A549 (cell line): ENCODE data around the gene SLC30A1. TPM values are rescaled to one million over a fixed set of nuclear protein-coding genes. Genes with fewer than 3 reads are reported as not detected.

ENCODE experiments used
- ATAC-seq, 2 experiments: fragments of 200-7000 bp in 1 of 2; fragments of >200 bp in 1 of 2; cut with Nextera tagmentation in 1 of 2; cut with Tn5 transposase in 1 of 2; 3 replicates each; pipeline versions ENCODE4 v1.8.0 to v1.9.1; 2018 to 2020; ENCODE audit warnings: mild to moderate bottlenecking in 1 of 2, moderate library complexity in 1 of 2
- CTCF ChIA-PET: fragments of 300-600 bp; sonication (Branson Sonifier 250); formaldehyde crosslinking; extraction: SDS; loops from one replicate; lab custom pipeline; 2021; ENCODE audit warnings: antibody characterized with exemption, inconsistent platforms; lab: Yijun Ruan, JAX
- POLR2A ChIA-PET: fragments of 350-600 bp; formaldehyde crosslinking; extraction: SDS; loops from one replicate; lab custom pipeline; 2021; ENCODE audit warnings: antibody characterized with exemption, inconsistent platforms; lab: Yijun Ruan, JAX
- DNase-seq, 2 experiments: peaks; one replicate each; pipeline versions ENCODE4 v3.0.0 to v3.0.0-alpha.2; 2011 to 2016; ENCODE audit warnings: low read depth in 1 of 2, low spot score in 1 of 2
- FAIRE-seq: peaks from 2 replicates; lab custom pipeline; 2011; peaks lifted over from hg19 to GRCh38; lab: Jason Lieb, UNC
- H3K27ac ChIP-seq, 2 experiments: fragments of >200 bp; sonication (Bioruptor Twin); formaldehyde crosslinking; 3 replicates each; pipeline ENCODE4 v1.5.1; 2016 to 2017
- H3K4me1 ChIP-seq: fragments of >200 bp; sonication (Bioruptor Twin); formaldehyde crosslinking; 3 replicates; pipeline ENCODE4 v1.6.1; 2016
- H3K4me2 ChIP-seq: fragments of >200 bp; sonication (Bioruptor Twin); formaldehyde crosslinking; 3 replicates; pipeline ENCODE4 v1.6.1; 2016
- H3K4me3 ChIP-seq: fragments of >200 bp; sonication (Bioruptor Twin); formaldehyde crosslinking; 3 replicates; pipeline ENCODE4 v1.5.1; 2016
- H3K9me3 ChIP-seq: fragments of >200 bp; sonication (Bioruptor Twin); formaldehyde crosslinking; 3 replicates; pipeline ENCODE4 v1.6.1; 2016
- CBX8 ChIP-seq: fragments of 200-600 bp; sonication (generic); IDR thresholded peaks from 2 replicates; pipeline ENCODE4 v1.6.1; 2016
- CEBPB ChIP-seq, 2 experiments: fragments of >200 bp in 1 of 2; sonication (Bioruptor Twin) in 1 of 2; formaldehyde crosslinking in 1 of 2; IDR thresholded peaks; 2 replicates each; pipeline ENCODE4 v1.6.1; 2012 to 2016
- ELK1 ChIP-seq: fragments of 150-350 bp; IDR thresholded peaks from 2 replicates; pipeline ENCODE4 v1.6.1; 2014; ENCODE audit warnings: low read depth, mild to moderate bottlenecking, low read length
- FOSB ChIP-seq: fragments of 250-450 bp; sonication (Bioruptor Pico); IDR thresholded peaks from 2 replicates; pipeline ENCODE4 v1.5.0; 2020; ENCODE audit warnings: mild to moderate bottlenecking, moderate library complexity
- FOSL2 ChIP-seq, 2 experiments: fragments of 450-650 bp in 1 of 2; fragments of >200 bp in 1 of 2; sonication (Bioruptor Twin) in 1 of 2; formaldehyde crosslinking; IDR thresholded peaks; 2 replicates each; pipeline versions ENCODE4 v1.5.0 to v1.6.1; 2016 to 2020; ENCODE audit warnings: mild to moderate bottlenecking in 1 of 2, moderate library complexity in 1 of 2
- GATA3 ChIP-seq: IDR thresholded peaks from 2 replicates; pipeline ENCODE4 v1.6.1; 2012; ENCODE audit warnings: borderline replicate concordance
- HOXB13 ChIP-seq: fragments of 250-450 bp; sonication (Bioruptor Pico); IDR thresholded peaks from 2 replicates; pipeline ENCODE4 v1.5.0; 2020; ENCODE audit warnings: low read depth, mild to moderate bottlenecking, moderate library complexity
- HOXB5 ChIP-seq: fragments of 250-450 bp; sonication (Bioruptor Pico); IDR thresholded peaks from 2 replicates; pipeline ENCODE4 v1.5.0; 2020; ENCODE audit warnings: mild to moderate bottlenecking, moderate library complexity
- MAFK ChIP-seq: fragments of 450-650 bp; IDR thresholded peaks from 2 replicates; pipeline ENCODE4 v1.6.1; 2014; ENCODE audit not compliant: partially characterized antibody
- MYC ChIP-seq: IDR thresholded peaks from 2 replicates; pipeline ENCODE4 v1.6.1; 2012; ENCODE audit warnings: mild to moderate bottlenecking, inconsistent platforms, low read length, improper control_type of control experiment, borderline replicate concordance
- RAD21 ChIP-seq, 2 experiments: fragments of >200 bp in 1 of 2; sonication (Bioruptor Twin) in 1 of 2; formaldehyde crosslinking in 1 of 2; IDR thresholded peaks in 1 of 2; conservative IDR thresholded peaks in 1 of 2; 2 replicates in 1 of 2; 3 replicates in 1 of 2; pipeline ENCODE4 v1.6.1; 2012 to 2018; ENCODE audit warnings: inconsistent platforms in 1 of 2
- RARB ChIP-seq: fragments of 250-450 bp; sonication (Bioruptor Pico); IDR thresholded peaks from 2 replicates; pipeline ENCODE4 v1.8.0; 2021; ENCODE audit warnings: mild to moderate bottlenecking, moderate library complexity
- RFX5 ChIP-seq: fragments of 450-650 bp; IDR thresholded peaks from 2 replicates; pipeline ENCODE4 v1.7.1; 2014; ENCODE audit warnings: antibody characterized with exemption, mild to moderate bottlenecking, moderate library complexity
- SMC3 ChIP-seq: fragments of >200 bp; sonication (Bioruptor Twin); formaldehyde crosslinking; IDR thresholded peaks from 3 replicates; pipeline ENCODE4 v1.6.1; 2018; ENCODE audit warnings: inconsistent platforms
- ZC3H11A ChIP-seq: fragments of 450-650 bp; IDR thresholded peaks from 2 replicates; pipeline ENCODE4 v1.6.1; 2014; ENCODE audit warnings: antibody characterized with exemption, mild to moderate bottlenecking
- ZNF302 ChIP-seq: fragments of 250-450 bp; sonication (Bioruptor Pico); IDR thresholded peaks from 2 replicates; pipeline ENCODE4 v1.9.0; 2021; ENCODE audit warnings: inconsistent platforms, mild to moderate bottlenecking, moderate library complexity
- WGBS: methylation state at CpG from one replicate; pipeline ENCODE4 v1.1.6; 2017; ENCODE audit errors: missing lambda C conversion rate; 5-methylcytosine and 5-hydroxymethylcytosine counted together
- polyA plus RNA-seq, 4 experiments: library from polyadenylated mRNA; depleted of rRNA in 3 of 4; stranded (reverse); fragments of >200 nt; fragmentation: RNase III in 1 of 4; extraction: RNeasy Plus Mini Kit Qiagen cat#74134 plus additional on column Dnase treatment in 1 of 4; gene quantifications; 2 replicates in 3 of 4; 3 replicates in 1 of 4; pipeline ENCODE4 v1.2.3, GENCODE V29; 2011 to 2017
- TF ChIP-seq, protein P1 (sequence below): fragments of >200 bp; sonication (Bioruptor Twin); formaldehyde crosslinking; IDR thresholded peaks from 3 replicates; pipeline ENCODE4 v1.6.1; 2016
- TF ChIP-seq, protein P2 (sequence below): IDR thresholded peaks from 2 replicates; pipeline ENCODE4 v1.6.1; 2012
- TF ChIP-seq, protein P3 (sequence below): fragments of >200 bp; sonication (Bioruptor Twin); formaldehyde crosslinking; IDR thresholded peaks from 3 replicates; pipeline ENCODE4 v1.5.1; 2016
- TF ChIP-seq, protein P4 (sequence below): fragments of >200 bp; sonication (Bioruptor Twin); formaldehyde crosslinking; IDR thresholded peaks from 2 replicates; pipeline ENCODE4 v1.6.1; 2016

The SLC30A1 gene
- polyA plus RNA-seq, 2 of the 4 experiments (the other 2 are of a cell fraction) = 20.6 to 27.0 TPM

- DNase-seq = no peak
- whole genome bisulfite sequencing = 95% methylated on average over 1 of the region's 1 CpG
- Histone ChIP-seq H3K9me3 (no peaks in the 10 kb centered on the region), H3K4me1 (peaks cover 18% of the 10 kb centered on the region), H3K27ac (no peak overlapping the region), H3K4me3 (no peak overlapping the region), H3K4me2 (peak overlapping the region; percentile 5; the same call in 2 of the 3 replicates)
- peak; percentile 27 for TF ChIP-seq MAFK
- no peak for TF ChIP-seq ELK1
- ChIA-PET CTCF (interaction anchor here (1.0 to 1.9 kb wide), 5 partner anchors 7 to 52 kb away, joined by 3 to 5 read pairs (median 4); no protein-coding TSS in a partner anchor), POLR2A (no interaction called here)
- ATAC-seq = no peak
- FAIRE-seq = no peak
Measured at GRCh38 chr1:211603713-211604112, 24.8 kb upstream of the SLC30A1 start.

DNA sequence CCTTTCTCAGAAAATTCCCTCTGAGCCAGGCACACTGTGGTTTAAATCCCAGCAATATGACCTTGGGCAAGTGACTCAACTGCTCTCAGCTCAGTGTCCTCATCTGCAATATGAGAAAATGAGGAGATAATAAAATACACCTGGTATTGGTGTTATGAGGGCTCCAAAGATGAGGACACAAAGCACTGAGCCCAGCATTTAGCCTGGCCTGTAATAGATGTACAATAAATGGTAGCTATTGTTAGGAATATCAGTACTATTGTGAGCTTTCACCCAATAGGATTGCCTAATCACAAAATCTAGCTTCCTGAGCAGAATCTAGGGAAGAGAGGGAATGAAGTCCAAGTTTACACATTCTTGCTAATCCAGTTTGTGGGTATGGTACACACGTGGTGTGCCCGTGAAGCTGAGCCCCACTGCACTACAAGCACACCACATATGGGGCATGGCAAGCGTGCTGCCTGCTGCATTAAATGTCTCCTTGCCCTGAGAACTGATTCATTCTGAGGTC is 24.3 kb upstream of the SLC30A1 start:
- CTCF ChIA-PET = interaction anchor here (0.8 to 1.9 kb wide), 5 partner anchors 8 to 52 kb away, joined by 3 to 5 read pairs (median 4); no protein-coding TSS in a partner anchor
- WGBS = 72% methylated on average over 3 of the region's 3 CpGs
- FAIRE-seq (no peak), ATAC-seq (no peak), DNase-seq (no peak)
- POLR2A ChIA-PET = interaction anchor here (0.9 kb wide), 1 partner anchor 221 kb away, joined by 4 read pairs; no protein-coding TSS in a partner anchor
- TF ChIP-seq CEBPB (IDR thresholded peaks at IDR 0.05) (0 out of 4 replicates have a peak, but pooled peaks of 1 of the 2 experiments have one; percentile 21), GATA3 (no peak)
- no peak overlapping the region for H3K4me3 ChIP-seq
- H3K27ac ChIP-seq = no peak overlapping the region
- no peaks in the 10 kb centered on the region for H3K9me3 ChIP-seq
- peaks cover 18% of the 10 kb centered on the region for H3K4me1 ChIP-seq
- peak overlapping the region; percentile 5; the same call in 2 of the 3 replicates for H3K4me2 ChIP-seq

DNA sequence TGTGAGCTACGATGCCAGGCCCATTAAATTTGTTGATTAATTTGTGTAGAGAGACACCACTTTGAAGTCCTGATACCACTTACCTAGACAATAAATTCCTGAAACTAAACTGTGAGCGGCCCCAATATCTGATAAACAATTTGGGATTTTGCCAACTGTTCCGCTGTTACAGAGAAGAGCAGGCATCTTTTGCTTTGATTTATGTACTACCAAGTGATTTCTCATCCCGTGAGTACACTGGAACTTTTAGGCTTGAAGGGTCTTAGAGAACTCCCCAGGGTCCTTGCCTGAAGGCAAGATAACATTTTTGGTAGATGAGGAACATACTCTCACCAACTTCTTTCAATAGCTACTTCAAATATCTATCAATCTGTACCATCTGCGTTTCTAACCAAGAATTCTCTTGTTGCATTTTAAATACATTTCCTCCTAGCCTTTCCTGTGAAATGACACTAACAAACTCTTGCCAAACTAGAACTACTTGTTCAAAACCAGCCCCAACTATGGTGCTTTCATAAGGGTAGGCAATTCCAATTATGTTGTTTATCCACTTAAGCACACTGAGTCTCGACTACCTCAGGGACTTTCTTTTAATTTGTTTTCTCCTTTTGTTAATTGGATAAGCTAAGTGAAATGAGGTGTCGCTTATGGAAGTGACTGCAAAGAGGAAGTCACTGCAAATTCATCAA is 23.2 kb upstream of the SLC30A1 start:
- H3K4me2 ChIP-seq = no peak overlapping the region
- TF ChIP-seq MYC (no peak), FOSB (no peak), FOSL2 (IDR thresholded peaks at IDR 0.05) (no peak), FOSL2 (CRISPR knock-in tag; IDR thresholded peaks at IDR 0.05) (no peak), ZNF302 (CRISPR knock-in tag) (no peak), ELK1 (no peak), RAD21 (conservative IDR thresholded peaks at IDR 0.05 in 1 of 2, IDR thresholded peaks at IDR 0.05 in 1 of 2) (no peak), CBX8 (no peak), SMC3 (no peak), RFX5 (no peak), HOXB5 (CRISPR knock-in tag) (no peak), RARB (CRISPR knock-in tag) (no peak), HOXB13 (CRISPR knock-in tag) (no peak), ZC3H11A (no peak)
- TF ChIP-seq, protein P1, sequence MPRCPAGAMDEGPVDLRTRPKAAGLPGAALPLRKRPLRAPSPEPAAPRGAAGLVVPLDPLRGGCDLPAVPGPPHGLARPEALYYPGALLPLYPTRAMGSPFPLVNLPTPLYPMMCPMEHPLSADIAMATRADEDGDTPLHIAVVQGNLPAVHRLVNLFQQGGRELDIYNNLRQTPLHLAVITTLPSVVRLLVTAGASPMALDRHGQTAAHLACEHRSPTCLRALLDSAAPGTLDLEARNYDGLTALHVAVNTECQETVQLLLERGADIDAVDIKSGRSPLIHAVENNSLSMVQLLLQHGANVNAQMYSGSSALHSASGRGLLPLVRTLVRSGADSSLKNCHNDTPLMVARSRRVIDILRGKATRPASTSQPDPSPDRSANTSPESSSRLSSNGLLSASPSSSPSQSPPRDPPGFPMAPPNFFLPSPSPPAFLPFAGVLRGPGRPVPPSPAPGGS = no peak
- TF ChIP-seq, protein P2, sequence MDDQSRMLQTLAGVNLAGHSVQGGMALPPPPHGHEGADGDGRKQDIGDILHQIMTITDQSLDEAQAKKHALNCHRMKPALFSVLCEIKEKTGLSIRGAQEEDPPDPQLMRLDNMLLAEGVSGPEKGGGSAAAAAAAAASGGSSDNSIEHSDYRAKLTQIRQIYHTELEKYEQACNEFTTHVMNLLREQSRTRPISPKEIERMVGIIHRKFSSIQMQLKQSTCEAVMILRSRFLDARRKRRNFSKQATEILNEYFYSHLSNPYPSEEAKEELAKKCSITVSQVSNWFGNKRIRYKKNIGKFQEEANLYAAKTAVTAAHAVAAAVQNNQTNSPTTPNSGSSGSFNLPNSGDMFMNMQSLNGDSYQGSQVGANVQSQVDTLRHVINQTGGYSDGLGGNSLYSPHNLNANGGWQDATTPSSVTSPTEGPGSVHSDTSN = no peak
- TF ChIP-seq, protein P3, sequence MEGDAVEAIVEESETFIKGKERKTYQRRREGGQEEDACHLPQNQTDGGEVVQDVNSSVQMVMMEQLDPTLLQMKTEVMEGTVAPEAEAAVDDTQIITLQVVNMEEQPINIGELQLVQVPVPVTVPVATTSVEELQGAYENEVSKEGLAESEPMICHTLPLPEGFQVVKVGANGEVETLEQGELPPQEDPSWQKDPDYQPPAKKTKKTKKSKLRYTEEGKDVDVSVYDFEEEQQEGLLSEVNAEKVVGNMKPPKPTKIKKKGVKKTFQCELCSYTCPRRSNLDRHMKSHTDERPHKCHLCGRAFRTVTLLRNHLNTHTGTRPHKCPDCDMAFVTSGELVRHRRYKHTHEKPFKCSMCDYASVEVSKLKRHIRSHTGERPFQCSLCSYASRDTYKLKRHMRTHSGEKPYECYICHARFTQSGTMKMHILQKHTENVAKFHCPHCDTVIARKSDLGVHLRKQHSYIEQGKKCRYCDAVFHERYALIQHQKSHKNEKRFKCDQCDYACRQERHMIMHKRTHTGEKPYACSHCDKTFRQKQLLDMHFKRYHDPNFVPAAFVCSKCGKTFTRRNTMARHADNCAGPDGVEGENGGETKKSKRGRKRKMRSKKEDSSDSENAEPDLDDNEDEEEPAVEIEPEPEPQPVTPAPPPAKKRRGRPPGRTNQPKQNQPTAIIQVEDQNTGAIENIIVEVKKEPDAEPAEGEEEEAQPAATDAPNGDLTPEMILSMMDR = no peak
- TF ChIP-seq, protein P4, sequence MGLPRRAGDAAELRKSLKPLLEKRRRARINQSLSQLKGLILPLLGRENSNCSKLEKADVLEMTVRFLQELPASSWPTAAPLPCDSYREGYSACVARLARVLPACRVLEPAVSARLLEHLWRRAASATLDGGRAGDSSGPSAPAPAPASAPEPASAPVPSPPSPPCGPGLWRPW = no peak

More for the DNA sequence above, 23.2 kb upstream of the SLC30A1 start:
- ChIA-PET POLR2A (no interaction called here), CTCF (interaction anchor here (0.7 to 1.9 kb wide), 3 partner anchors 8 to 28 kb away, joined by 3 to 5 read pairs (median 3); no protein-coding TSS in a partner anchor)
- 78% methylated on average over 7 of the region's 7 CpGs for WGBS
- no peak overlapping the region for H3K4me3 ChIP-seq
- no peak for DNase-seq
- no peak for ATAC-seq
- H3K27ac ChIP-seq = no peak overlapping the region
- peaks cover 18% of the 10 kb centered on the region for H3K4me1 ChIP-seq
- no peak for FAIRE-seq
- H3K9me3 ChIP-seq = no peaks in the 10 kb centered on the region
